ENCODE measurements around the gene SH3RF3. TPM values are rescaled to one million over a fixed set of nuclear protein-coding genes. Genes with fewer than 3 reads are reported as not detected.
A peak's percentile ranks its signal among the peaks of the same experiment; 100 is the strongest.

SH3RF3 gene
- total RNA-seq, 1 experiment from 2014 or later = 4.9 TPM

GRCh38 chr2:109378682-109379081 lies 249.7 kb downstream of the SH3RF3 start:
- no peaks in the 10 kb centered on the region for H3K36me3 ChIP-seq (ENCODE audit: control insufficient read depth, insufficient read depth, low read length)
- intact Hi-C loops (cut with micrococcal nuclease; ENCODE audit: unreplicated experiment) (no loop called here), in situ Hi-C loops (cut with HindIII; ENCODE audit: low pct_unique_long_range_greater_than_20kb, low sequenced_read_pairs) (no loop called here)
- TF ChIP-seq, protein P1, sequence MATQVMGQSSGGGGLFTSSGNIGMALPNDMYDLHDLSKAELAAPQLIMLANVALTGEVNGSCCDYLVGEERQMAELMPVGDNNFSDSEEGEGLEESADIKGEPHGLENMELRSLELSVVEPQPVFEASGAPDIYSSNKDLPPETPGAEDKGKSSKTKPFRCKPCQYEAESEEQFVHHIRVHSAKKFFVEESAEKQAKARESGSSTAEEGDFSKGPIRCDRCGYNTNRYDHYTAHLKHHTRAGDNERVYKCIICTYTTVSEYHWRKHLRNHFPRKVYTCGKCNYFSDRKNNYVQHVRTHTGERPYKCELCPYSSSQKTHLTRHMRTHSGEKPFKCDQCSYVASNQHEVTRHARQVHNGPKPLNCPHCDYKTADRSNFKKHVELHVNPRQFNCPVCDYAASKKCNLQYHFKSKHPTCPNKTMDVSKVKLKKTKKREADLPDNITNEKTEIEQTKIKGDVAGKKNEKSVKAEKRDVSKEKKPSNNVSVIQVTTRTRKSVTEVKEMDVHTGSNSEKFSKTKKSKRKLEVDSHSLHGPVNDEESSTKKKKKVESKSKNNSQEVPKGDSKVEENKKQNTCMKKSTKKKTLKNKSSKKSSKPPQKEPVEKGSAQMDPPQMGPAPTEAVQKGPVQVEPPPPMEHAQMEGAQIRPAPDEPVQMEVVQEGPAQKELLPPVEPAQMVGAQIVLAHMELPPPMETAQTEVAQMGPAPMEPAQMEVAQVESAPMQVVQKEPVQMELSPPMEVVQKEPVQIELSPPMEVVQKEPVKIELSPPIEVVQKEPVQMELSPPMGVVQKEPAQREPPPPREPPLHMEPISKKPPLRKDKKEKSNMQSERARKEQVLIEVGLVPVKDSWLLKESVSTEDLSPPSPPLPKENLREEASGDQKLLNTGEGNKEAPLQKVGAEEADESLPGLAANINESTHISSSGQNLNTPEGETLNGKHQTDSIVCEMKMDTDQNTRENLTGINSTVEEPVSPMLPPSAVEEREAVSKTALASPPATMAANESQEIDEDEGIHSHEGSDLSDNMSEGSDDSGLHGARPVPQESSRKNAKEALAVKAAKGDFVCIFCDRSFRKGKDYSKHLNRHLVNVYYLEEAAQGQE (IDR thresholded peaks at IDR 0.05; ENCODE audit: insufficient read depth in 1 of 2, low read depth in 2 of 2, low read length in 1 of 2) = 0 out of 4 replicates have a peak, but pooled peaks of 1 of the 2 experiments have one; percentile 37
- no peak for TF ChIP-seq POLR2AphosphoS5 (IDR thresholded peaks at IDR 0.05; ENCODE audit: low read depth, low read length)
- H3K27ac ChIP-seq (ENCODE audit: low read length) = no peak overlapping the region
- no peak overlapping the region for H3K4me3 ChIP-seq (ENCODE audit: low read depth in 2 of 2, low read length in 2 of 2)
- ChIA-PET POLR2A (no interaction called here), CTCF (no interaction called here)
- H3K4me1 ChIP-seq (ENCODE audit: control insufficient read depth, insufficient read depth, low read length) = no peaks in the 10 kb centered on the region
- H3K9me3 ChIP-seq (ENCODE audit: control insufficient read depth, insufficient read depth, low read depth, low read length) = no peaks in the 10 kb centered on the region
- no peak for DNase-seq (ENCODE audit: low read depth, low spot score)
- no peak for ATAC-seq
- H3K27me3 ChIP-seq (ENCODE audit: control insufficient read depth, insufficient read depth, low read length) = no peaks in the 10 kb centered on the region
- BruUV-seq (replicated peaks) = no TSS peak

DNA sequence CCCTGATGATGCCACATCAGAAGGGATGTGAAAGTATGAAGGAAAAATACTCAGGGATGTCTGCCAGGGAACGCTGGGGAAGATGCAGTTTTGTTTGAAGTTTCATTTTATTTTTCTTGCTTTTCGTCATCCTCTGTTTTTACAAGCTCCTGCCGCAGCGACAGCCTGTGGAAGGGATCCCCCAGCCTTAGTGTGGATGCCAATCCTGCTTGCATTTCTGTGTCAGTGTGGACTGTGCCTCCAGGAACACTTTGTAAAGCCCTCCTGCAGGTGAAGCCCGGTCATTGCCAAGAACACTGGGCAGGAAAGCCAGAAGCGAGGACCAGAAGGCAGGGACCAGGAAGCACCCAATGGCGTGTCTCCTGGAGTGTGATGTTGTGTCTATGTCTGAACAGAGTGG lies 250.5 kb downstream of the SH3RF3 start:
- TF ChIP-seq POLR2AphosphoS5 (IDR thresholded peaks at IDR 0.05; ENCODE audit: low read depth, low read length) (no peak), TCF7L2 (IDR thresholded peaks at IDR 0.05; ENCODE audit: low read depth, low read length) (no peak)
- CTCF ChIA-PET = no interaction called here
- DNase-seq (ENCODE audit: low read depth, low spot score) = no peak
- H3K36me3 ChIP-seq (ENCODE audit: control insufficient read depth, insufficient read depth, low read length) = no peaks in the 10 kb centered on the region
- POLR2A ChIA-PET = no interaction called here
- no peaks in the 10 kb centered on the region for H3K9me3 ChIP-seq (ENCODE audit: control insufficient read depth, insufficient read depth, low read depth, low read length)
- no TSS peak for BruUV-seq (replicated peaks)
- intact Hi-C loops (cut with micrococcal nuclease; ENCODE audit: unreplicated experiment) (no loop called here), in situ Hi-C loops (cut with HindIII; ENCODE audit: low pct_unique_long_range_greater_than_20kb, low sequenced_read_pairs) (no loop called here)
- ATAC-seq = no peak
- no peaks in the 10 kb centered on the region for H3K4me1 ChIP-seq (ENCODE audit: control insufficient read depth, insufficient read depth, low read length)
- H3K27me3 ChIP-seq (ENCODE audit: control insufficient read depth, insufficient read depth, low read length) = no peaks in the 10 kb centered on the region
- H3K4me3 ChIP-seq (ENCODE audit: low read depth in 2 of 2, low read length in 2 of 2) = no peak overlapping the region
- H3K27ac ChIP-seq (ENCODE audit: low read length) = no peak overlapping the region

DNA sequence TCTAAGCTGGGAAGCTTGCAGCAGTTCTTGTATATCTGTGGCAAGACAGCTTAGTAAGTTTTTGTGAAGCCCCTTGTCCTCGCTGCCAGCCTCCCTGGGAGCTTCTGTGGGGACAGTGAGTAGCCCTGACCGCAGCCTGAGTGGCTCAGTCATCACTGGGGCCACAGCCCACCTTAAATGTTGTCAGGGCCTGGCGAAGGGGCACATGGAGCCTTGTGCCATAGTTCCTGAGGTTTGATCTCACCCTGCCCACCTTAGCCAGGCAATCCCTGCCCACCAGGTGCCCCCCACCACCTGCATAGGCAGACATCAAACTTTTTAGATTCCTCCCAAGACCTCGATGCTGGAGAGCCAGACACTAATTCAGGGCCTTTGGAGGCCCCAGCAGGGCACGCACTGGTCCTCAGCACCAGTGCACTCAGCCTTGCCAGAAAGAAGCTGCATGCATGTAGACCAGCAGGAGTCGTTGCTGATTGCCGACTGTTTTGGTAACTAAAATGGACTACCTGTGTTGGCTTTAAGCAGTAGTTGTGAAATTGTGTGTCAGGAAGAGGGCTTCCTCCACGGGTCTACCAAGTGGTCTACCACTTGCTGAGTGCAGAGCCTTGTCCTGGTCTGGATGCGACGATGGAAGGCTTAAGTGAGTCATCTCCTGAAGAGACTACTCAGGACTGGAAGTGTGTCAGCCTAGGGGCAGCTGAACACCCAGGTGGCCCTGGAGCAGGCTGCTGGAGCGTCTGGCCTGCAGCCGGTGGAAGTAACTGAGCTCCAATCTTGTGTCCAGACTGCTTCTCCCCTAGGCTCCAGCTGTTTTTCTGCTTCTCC lies 251.7 kb downstream of the SH3RF3 start:
- intact Hi-C loops (cut with micrococcal nuclease; ENCODE audit: unreplicated experiment) (no loop called here), in situ Hi-C loops (cut with HindIII; ENCODE audit: low pct_unique_long_range_greater_than_20kb, low sequenced_read_pairs) (no loop called here)
- H3K4me3 ChIP-seq (ENCODE audit: low read depth in 2 of 2, low read length in 2 of 2) = no peak overlapping the region
- H3K27me3 ChIP-seq (ENCODE audit: control insufficient read depth, insufficient read depth, low read length) = no peaks in the 10 kb centered on the region
- H3K4me1 ChIP-seq (ENCODE audit: control insufficient read depth, insufficient read depth, low read length) = no peaks in the 10 kb centered on the region
- no peaks in the 10 kb centered on the region for H3K9me3 ChIP-seq (ENCODE audit: control insufficient read depth, insufficient read depth, low read depth, low read length)
- H3K27ac ChIP-seq (ENCODE audit: low read length) = no peak overlapping the region
- CTCF ChIA-PET = interaction anchor here (0.5 kb wide), 1 partner anchor 10 kb away, joined by 3 read pairs; no protein-coding TSS in a partner anchor
- H3K36me3 ChIP-seq (ENCODE audit: control insufficient read depth, insufficient read depth, low read length) = no peaks in the 10 kb centered on the region
- no peak; the same call in 1 of the 2 replicates for ATAC-seq
- no peak for DNase-seq (ENCODE audit: low read depth, low spot score)
- no peak for TF ChIP-seq CTCF (IDR thresholded peaks at IDR 0.05)
- no peak for TF ChIP-seq SIN3A (IDR thresholded peaks at IDR 0.05; ENCODE audit: borderline replicate concordance, insufficient read depth, low read depth, low read length)
- TF ChIP-seq POLR2AphosphoS5 (IDR thresholded peaks at IDR 0.05; ENCODE audit: low read depth, low read length) = no peak
- TF ChIP-seq TCF7L2 (IDR thresholded peaks at IDR 0.05; ENCODE audit: low read depth, low read length) = no peak
- TF ChIP-seq, protein P1 (IDR thresholded peaks at IDR 0.05; ENCODE audit: insufficient read depth in 1 of 2, low read depth in 2 of 2, low read length in 1 of 2) = no peak
- no TSS peak for BruUV-seq (replicated peaks)
- POLR2A ChIA-PET = no interaction called here

Data from Panc1 (cell line).